ENCODE results near the gene ECPAS.
"Not testable (repeated sequence)": the region's sequence is repeated elsewhere in the genome, so short reads cannot be mapped to it uniquely, and the experiment has no call there.

ECPAS gene, protein sequence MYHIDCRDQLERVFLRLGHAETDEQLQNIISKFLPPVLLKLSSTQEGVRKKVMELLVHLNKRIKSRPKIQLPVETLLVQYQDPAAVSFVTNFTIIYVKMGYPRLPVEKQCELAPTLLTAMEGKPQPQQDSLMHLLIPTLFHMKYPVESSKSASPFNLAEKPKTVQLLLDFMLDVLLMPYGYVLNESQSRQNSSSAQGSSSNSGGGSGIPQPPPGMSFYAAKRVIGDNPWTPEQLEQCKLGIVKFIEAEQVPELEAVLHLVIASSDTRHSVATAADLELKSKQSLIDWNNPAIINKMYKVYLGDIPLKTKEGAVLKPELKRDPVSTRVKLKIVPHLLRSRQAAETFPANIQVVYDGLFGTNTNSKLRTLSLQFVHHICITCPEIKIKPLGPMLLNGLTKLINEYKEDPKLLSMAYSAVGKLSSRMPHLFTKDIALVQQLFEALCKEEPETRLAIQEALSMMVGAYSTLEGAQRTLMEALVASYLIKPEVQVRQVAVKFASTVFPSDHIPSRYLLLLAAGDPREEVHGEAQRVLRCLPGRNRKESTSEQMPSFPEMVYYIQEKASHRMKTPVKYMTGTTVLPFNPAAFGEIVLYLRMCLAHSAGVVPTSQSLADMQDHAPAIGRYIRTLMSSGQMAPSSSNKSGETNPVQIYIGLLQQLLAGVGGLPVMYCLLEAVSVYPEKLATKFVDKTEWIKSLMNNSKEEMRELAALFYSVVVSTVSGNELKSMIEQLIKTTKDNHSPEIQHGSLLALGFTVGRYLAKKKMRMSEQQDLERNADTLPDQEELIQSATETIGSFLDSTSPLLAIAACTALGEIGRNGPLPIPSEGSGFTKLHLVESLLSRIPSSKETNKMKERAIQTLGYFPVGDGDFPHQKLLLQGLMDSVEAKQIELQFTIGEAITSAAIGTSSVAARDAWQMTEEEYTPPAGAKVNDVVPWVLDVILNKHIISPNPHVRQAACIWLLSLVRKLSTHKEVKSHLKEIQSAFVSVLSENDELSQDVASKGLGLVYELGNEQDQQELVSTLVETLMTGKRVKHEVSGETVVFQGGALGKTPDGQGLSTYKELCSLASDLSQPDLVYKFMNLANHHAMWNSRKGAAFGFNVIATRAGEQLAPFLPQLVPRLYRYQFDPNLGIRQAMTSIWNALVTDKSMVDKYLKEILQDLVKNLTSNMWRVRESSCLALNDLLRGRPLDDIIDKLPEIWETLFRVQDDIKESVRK (N-terminal part only)

DNA sequence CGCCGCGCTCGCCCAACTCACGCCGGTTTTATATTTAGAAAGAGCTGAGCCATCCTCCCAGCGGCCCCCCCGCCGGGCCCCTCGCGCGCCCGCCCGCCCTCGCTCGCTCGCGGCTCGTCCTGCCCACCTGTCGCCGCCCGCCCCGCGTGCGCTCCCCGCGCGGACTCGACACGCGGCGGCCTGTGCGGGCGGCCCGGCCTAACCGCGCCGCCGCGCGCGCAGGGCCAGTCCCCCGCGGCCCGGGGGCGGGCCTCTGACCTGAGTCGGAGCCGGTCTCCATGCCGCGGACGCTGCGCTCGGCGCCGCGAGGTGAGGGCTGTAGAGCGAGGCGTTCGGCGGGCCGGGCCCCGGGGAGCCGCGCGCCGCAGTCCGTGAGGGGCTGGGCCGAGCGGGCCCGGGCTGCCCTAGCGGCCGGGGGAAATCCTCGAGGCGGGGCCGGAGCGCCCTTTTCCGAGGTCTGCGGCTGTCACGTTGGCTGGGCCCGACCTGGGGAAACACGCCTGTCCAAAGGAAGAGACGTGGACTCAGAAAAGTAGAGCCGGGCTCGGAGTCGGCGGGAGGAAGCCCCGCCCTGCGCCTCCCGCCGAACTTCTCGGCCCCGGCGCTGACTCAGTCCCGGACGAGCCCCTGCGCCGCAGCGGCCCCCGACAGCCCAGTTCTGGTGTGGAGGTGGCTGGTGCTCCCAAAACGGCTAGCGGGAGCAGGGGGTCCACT, at the start of gene ECPAS:
ECPAS (minus strand) TSS at position 526 of the 714 bp plus-strand sequence. CDS start 11,465 bp downstream, outside the sequence.
- peak; percentile 94 for DNase-seq (ENCODE audit: low spot score)

DNA sequence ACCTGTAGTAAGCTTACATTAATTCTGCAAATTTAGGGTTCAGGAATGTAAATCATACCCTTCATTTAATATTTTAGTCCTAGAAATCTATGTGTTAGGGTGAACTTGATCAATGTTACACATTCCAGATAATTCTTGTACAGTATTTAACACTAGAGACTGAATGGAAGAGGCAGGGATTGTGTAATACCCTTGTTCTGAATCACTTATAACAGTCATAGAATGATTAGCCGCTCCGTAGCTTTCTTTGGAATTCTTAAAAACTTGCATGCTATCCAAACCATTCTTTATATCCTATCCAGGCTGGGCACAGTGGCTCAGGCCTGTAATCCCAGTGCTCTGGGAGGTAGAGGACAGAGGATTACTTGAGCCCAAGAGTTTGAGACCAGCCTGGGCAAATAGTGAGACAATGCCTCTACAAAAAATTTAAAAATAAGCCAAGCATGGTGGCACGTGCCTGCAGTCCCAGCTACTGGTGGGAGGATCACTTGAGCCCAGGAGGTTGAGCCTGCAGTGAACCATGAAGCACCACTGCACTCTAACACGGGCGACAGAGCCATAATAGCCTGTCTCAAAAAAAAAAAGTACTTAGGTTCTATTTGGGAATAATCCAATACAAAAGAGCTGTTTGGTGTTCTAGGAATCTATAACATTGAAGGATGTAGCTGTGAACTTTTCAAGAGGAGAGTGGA, 49.1 kb upstream of the ECPAS start:
- peak; percentile 26 for DNase-seq (ENCODE audit: low spot score)

DNA sequence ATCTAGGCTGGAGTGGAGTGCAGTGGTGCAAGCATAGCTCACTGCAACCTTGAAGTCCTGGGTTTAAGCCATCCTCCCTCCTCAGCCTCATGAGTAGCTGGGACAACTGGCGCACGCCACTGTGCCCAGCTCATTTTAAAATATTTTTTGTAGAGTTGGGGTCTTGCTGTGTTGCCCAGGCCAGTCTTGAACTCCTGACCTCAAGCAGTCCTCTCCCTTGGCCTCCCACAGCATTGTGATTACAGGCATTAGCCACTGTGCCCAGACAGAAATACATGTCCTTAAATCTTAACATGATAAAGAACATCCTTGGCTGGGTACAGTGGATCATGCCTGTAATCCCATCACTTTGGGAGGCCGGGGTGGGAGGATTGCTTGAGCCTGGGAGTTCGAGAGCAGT, 47.5 kb upstream of the ECPAS start:
- DNase-seq (ENCODE audit: low spot score): no peak

DNA sequence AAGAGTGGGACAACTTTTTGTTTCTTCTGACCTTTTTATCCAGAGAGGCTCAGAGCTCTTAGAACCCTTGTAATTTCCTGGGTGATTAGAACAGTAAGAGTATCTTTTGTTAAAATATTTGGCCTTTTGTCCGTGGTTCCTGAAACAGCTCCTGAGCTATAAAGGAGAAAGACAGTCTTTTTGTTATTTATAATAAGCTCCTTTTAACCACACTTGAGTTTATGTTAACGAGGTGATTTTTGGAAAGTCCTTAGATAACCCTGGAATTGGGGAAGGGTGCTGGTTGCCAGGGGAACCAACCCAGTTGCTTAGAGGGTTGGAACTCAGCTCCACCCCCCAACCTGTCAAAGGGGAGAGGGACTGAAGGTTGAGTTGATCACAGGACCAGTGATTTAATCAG, 45.6 kb upstream of the ECPAS start:
- DNase-seq (ENCODE audit: low spot score): no peak

DNA sequence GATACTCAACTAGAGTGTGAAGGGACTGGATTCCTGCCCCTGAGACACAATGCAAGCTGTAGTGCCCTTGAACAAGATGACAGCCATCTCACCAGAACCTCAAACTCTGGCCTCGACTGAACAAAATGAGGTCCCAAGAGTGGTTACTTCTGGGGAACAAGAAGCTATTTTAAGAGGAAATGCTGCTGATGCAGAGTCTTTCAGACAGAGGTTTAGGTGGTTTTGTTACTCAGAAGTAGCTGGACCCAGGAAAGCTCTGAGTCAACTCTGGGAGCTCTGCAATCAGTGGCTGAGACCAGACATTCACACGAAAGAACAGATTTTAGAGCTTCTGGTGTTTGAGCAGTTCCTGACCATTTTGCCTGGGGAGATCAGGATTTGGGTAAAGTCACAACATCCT, 43.2 kb upstream of the ECPAS start:
- DNase-seq (ENCODE audit: low spot score): peak; percentile 8

- DNase-seq (ENCODE audit: low spot score): peak; percentile 93
Measured at GRCh38 chr9:111525056-111525977, 41.1 kb upstream of the ECPAS start, which contains the start of gene ZNF483. TSS of gene ZNF483 (plus strand) at chr9:111525179. CDS start at chr9:111527396, 2,217 bp downstream.

- no peak for DNase-seq (ENCODE audit: low spot score)
Measured at GRCh38 chr9:111524731-111525055, 40.5 kb upstream of the ECPAS start.

DNA sequence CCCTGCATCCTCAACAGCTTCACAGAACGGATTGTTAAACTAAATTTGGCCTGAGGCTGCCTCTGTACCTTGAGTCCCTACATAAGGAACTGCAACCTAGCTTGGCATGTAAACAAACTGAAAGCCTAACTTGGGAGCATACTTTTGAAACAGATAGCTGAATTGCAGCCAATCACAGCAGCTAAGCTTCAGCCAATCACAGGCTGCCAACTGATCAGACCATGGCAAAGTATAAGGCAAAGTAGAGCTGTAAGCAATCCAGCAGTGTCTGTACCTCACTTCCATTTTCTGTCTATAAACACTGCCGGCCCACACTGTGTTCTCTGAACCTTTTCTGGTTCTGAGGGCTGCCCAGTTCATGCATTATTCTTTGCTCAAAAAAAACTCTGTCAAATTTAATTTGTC, 31.9 kb upstream of the ECPAS start:
- DNase-seq (ENCODE audit: low spot score): no peak

DNA sequence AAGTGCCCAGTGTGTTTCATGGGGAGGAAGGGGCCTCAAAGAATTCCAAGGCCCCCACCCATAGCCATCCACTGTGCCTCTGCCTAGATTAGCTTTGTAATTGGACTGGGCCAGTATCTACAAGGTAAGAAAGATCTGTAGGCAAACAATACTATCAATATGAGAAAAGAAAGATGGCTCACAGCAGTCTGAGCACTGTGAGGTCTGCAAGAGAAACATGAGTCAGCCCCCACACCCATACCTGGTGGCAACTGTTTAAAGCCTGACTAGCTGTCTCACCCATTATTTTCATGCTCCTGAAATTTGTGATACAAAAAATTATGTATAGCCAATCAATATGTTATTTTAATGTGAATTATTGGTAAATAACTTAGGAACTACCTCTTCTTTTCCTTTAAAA, 30.8 kb upstream of the ECPAS start:
- DNase-seq (ENCODE audit: low spot score): no peak

GRCh38 chr9:111511581-111511980, 27.4 kb upstream of the ECPAS start:
- not testable (repeated sequence) for DNase-seq (ENCODE audit: low spot score)

GRCh38 chr9:111502506-111502905, 18.3 kb upstream of the ECPAS start:
- no peak for DNase-seq (ENCODE audit: low spot score)

- no peak for DNase-seq (ENCODE audit: low spot score)
Measured at GRCh38 chr9:111501648-111502047, 17.5 kb upstream of the ECPAS start.

GRCh38 chr9:111501005-111501562, 16.9 kb upstream of the ECPAS start:
- no peak for DNase-seq (ENCODE audit: low spot score)

GRCh38 chr9:111497196-111497595, 13.0 kb upstream of the ECPAS start:
- DNase-seq (ENCODE audit: low spot score): not testable (repeated sequence)

- DNase-seq (ENCODE audit: low spot score): no peak
Measured at GRCh38 chr9:111484572-111484894, 350 bp upstream of the ECPAS start.

GRCh38 chr9:111483439-111483857, 735 bp downstream of the ECPAS start:
- DNase-seq (ENCODE audit: low spot score): peak; percentile 87

- DNase-seq (ENCODE audit: low spot score): peak; percentile 83
Measured at GRCh38 chr9:111482694-111483438, 1.3 kb downstream of the ECPAS start.

- DNase-seq (ENCODE audit: low spot score): no peak
Measured at GRCh38 chr9:111481885-111482636, 2.1 kb downstream of the ECPAS start.
